Measurements from ENCODE around the gene TBC1D5. TPM values are rescaled to one million over a fixed set of nuclear protein-coding genes. Genes with fewer than 3 reads are reported as not detected.

The TBC1D5 gene
- total RNA-seq, 4 donors from 2014 or later, result 21.3 to 86.4 (median 48.1) TPM

DNA sequence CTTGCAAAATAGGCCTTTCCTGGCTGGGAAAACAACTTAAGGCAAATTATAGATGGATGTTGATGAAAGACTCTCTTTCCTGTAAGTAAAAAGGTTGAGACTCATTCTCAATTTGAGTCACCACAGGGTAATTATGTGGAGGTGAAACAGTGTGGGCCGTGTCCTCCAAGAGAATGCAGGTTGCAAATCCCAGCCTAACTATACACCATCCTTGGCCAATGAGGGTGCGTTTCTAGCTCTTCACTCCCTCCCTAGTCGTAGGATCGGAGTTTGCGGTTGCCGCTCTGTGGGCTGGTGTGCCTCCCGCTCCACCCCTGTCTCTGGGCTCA is 597.8 kb downstream of the TBC1D5 start:
- H3K9me3 ChIP-seq, result no peaks in the 10 kb centered on the region
- no peaks in the 10 kb centered on the region for H3K4me1 ChIP-seq
- intact Hi-C loops (cut with DNase I; ENCODE audit: low total_unique reads), result loop anchor here (1.0 kb wide), 1 partner anchor 17 kb away; no protein-coding TSS in a partner anchor
- H3K4me3 ChIP-seq, result no peak overlapping the region
- 97% methylated on average over 7 of the region's 7 CpGs; no CpG with 5 or more reads in 1 of the 2 donors for WGBS, 2 donors (ENCODE audit: low coverage in 1 of 2)
- no peaks in the 10 kb centered on the region for H3K27me3 ChIP-seq
- no peak overlapping the region for H3K27ac ChIP-seq
- no peak for DNase-seq
- TF ChIP-seq EP300 (IDR thresholded peaks at IDR 0.05; ENCODE audit: low read depth) (no peak), POLR2AphosphoS5 (IDR thresholded peaks at IDR 0.05) (no peak), POLR2A (IDR thresholded peaks at IDR 0.05) (no peak)
- TF ChIP-seq, protein P1, sequence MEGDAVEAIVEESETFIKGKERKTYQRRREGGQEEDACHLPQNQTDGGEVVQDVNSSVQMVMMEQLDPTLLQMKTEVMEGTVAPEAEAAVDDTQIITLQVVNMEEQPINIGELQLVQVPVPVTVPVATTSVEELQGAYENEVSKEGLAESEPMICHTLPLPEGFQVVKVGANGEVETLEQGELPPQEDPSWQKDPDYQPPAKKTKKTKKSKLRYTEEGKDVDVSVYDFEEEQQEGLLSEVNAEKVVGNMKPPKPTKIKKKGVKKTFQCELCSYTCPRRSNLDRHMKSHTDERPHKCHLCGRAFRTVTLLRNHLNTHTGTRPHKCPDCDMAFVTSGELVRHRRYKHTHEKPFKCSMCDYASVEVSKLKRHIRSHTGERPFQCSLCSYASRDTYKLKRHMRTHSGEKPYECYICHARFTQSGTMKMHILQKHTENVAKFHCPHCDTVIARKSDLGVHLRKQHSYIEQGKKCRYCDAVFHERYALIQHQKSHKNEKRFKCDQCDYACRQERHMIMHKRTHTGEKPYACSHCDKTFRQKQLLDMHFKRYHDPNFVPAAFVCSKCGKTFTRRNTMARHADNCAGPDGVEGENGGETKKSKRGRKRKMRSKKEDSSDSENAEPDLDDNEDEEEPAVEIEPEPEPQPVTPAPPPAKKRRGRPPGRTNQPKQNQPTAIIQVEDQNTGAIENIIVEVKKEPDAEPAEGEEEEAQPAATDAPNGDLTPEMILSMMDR (IDR thresholded peaks at IDR 0.05), result no peak
- in situ Hi-C loops (cut with MboI; ENCODE audit: low pct_ligation_motif_present in 1 of 4, low pct_unique_long_range_greater_than_20kb in 1 of 4, low sequenced_read_pairs in 3 of 4), result no loop called here
- no peaks in the 10 kb centered on the region for H3K36me3 ChIP-seq

DNA sequence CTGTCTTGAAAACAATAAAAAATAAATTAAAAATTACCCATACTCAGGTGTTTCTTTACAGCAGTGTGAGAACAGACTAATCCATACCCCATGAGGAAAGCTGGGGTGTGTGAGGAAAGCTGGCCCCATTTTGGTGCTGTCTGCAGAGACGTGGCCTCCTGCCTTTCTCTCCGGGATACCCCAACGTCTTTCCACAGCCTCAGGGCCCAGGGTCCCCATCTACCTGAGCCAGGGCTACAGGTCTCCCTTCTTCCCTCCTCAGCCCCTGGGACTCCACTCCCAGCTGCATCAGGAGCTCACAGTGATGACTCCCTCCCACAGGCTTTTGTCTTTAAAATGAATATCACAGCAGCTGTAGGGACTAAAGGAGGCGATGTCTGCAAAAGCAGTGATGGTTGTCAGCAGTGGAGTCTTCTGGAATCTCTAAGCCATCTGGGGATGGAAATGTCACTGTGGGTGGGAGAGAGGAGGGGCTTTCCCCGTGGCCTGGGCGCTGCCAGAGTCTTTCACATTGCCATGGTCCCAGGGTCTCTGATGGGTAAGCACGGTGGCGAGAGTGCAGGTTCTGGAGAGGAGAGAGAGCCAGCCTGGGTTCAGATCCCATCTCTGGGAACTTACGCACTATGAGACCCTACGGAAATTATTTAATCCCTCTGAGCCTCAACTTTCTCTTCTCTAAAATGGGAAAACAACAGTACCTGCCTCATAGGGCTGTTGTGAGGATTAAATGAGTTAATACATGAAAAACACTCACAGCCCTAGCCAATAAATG is 598.4 kb downstream of the TBC1D5 start:
- 88 to 100% methylated on average over 1 to 10 of the region's 10 CpGs for WGBS, 2 donors (ENCODE audit: low coverage in 1 of 2)
- Histone ChIP-seq H3K4me3 (no peak overlapping the region), H3K27ac (no peak overlapping the region)

DNA sequence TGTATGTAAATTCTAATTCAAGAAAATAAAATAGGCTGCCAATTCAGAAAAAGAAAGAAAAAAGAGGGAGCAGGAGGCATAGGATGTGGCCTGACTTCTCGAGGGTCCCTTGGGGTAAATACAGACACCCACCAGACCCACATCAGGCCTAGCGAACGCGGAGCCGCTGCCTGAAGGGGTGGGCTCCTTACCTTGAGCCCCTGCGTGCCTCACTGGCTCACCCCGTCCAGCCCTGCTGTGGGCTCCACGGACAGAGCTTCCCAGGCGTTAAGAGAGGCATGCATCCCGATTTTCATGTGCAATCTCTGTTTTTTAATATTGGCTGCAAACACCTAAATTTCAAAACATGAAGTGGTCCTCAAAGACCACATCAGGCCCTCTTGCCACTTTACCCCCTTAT is 599.9 kb downstream of the TBC1D5 start:
- H3K27me3 ChIP-seq, result no peaks in the 10 kb centered on the region
- H3K27ac ChIP-seq, result no peak overlapping the region
- intact Hi-C loops (cut with DNase I; ENCODE audit: low total_unique reads), result no loop called here
- DNase-seq, result no peak
- H3K4me1 ChIP-seq, result no peaks in the 10 kb centered on the region
- WGBS, 2 donors (ENCODE audit: low coverage in 1 of 2), result 93 to 94% methylated on average over 9 to 10 of the region's 10 CpGs
- TF ChIP-seq EP300 (IDR thresholded peaks at IDR 0.05; ENCODE audit: low read depth), result no peak
- TF ChIP-seq POLR2AphosphoS5 (IDR thresholded peaks at IDR 0.05), result no peak
- TF ChIP-seq, protein P1 (IDR thresholded peaks at IDR 0.05), result no peak
- TF ChIP-seq POLR2A (IDR thresholded peaks at IDR 0.05), result no peak
- in situ Hi-C loops (cut with MboI; ENCODE audit: low pct_ligation_motif_present in 1 of 4, low pct_unique_long_range_greater_than_20kb in 1 of 4, low sequenced_read_pairs in 3 of 4), result no loop called here
- H3K4me3 ChIP-seq, result no peak overlapping the region
- H3K9me3 ChIP-seq, result no peaks in the 10 kb centered on the region
- H3K36me3 ChIP-seq, result no peaks in the 10 kb centered on the region

More for the DNA sequence above, 598.4 kb downstream of the TBC1D5 start:
- DNase-seq, result no peak
- intact Hi-C loops (cut with DNase I; ENCODE audit: low total_unique reads) (loop anchor here (1.0 kb wide), 1 partner anchor 17 kb away; no protein-coding TSS in a partner anchor), in situ Hi-C loops (cut with MboI; ENCODE audit: low pct_ligation_motif_present in 1 of 4, low pct_unique_long_range_greater_than_20kb in 1 of 4, low sequenced_read_pairs in 3 of 4) (no loop called here)
- Histone ChIP-seq H3K27me3 (no peaks in the 10 kb centered on the region), H3K9me3 (no peaks in the 10 kb centered on the region), H3K4me1 (no peaks in the 10 kb centered on the region), H3K36me3 (no peaks in the 10 kb centered on the region)
- TF ChIP-seq, protein P1 (IDR thresholded peaks at IDR 0.05), result no peak
- TF ChIP-seq POLR2A (IDR thresholded peaks at IDR 0.05) (no peak), EP300 (IDR thresholded peaks at IDR 0.05; ENCODE audit: low read depth) (no peak), POLR2AphosphoS5 (IDR thresholded peaks at IDR 0.05) (no peak)

DNA sequence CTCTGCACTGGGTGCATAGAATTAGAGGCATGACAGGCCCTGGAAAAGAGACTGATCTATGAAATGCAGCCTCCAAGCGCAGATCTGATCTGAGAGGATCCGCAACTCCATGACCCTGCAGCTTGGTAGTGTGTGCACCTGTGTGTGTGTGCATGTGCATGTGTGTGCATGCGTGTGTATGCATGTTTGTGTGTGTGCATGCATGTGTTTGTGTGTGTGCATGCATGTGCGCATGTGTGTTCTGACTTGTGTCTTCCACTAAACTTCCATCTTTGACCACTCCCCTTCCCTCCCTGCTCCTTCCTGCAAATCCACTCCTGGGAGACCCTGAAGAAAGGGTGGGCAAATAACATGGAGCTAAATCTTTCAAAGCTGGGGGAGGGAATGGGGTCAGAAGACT is 600.7 kb downstream of the TBC1D5 start:
- no peak overlapping the region for H3K4me3 ChIP-seq
- H3K36me3 ChIP-seq, result no peaks in the 10 kb centered on the region
- 96% methylated on average over 4 of the region's 4 CpGs; no CpG with 5 or more reads in 1 of the 2 donors for whole genome bisulfite sequencing, 2 donors (ENCODE audit: low coverage in 1 of 2)
- H3K9me3 ChIP-seq, result no peaks in the 10 kb centered on the region
- in situ Hi-C loops (cut with MboI; ENCODE audit: low pct_ligation_motif_present in 1 of 4, low pct_unique_long_range_greater_than_20kb in 1 of 4, low sequenced_read_pairs in 3 of 4) (no loop called here), intact Hi-C loops (cut with DNase I; ENCODE audit: low total_unique reads) (no loop called here)
- H3K27me3 ChIP-seq, result no peaks in the 10 kb centered on the region
- DNase-seq, result no peak
- H3K27ac ChIP-seq, result no peak overlapping the region
- no peaks in the 10 kb centered on the region for H3K4me1 ChIP-seq
- TF ChIP-seq EP300 (IDR thresholded peaks at IDR 0.05; ENCODE audit: low read depth) (no peak), POLR2A (IDR thresholded peaks at IDR 0.05) (no peak), POLR2AphosphoS5 (IDR thresholded peaks at IDR 0.05) (no peak)
- TF ChIP-seq, protein P1 (IDR thresholded peaks at IDR 0.05), result no peak
